Measurements from ENCODE around the gene GINS2.

Gene GINS2

GRCh38 chr16:85665929-85666328 lies 22.8 kb downstream of the GINS2 start:
- DNase-seq: no peak

- DNase-seq: no peak
Measured at GRCh38 chr16:85665373-85665740, 23.4 kb downstream of the GINS2 start.

- DNase-seq: no peak
Measured at GRCh38 chr16:85664580-85665372, 24.0 kb downstream of the GINS2 start.

GRCh38 chr16:85663891-85664321 lies 24.8 kb downstream of the GINS2 start:
- DNase-seq: no peak

GRCh38 chr16:85662976-85663830 lies 25.6 kb downstream of the GINS2 start:
- no peak for DNase-seq

GRCh38 chr16:85662482-85662812 lies 26.3 kb downstream of the GINS2 start:
- DNase-seq: no peak

GRCh38 chr16:85661740-85662481 lies 26.8 kb downstream of the GINS2 start:
- no peak for DNase-seq

- DNase-seq: no peak
Measured at GRCh38 chr16:85660843-85661739, 27.7 kb downstream of the GINS2 start.

GRCh38 chr16:85659805-85660511 lies 28.8 kb downstream of the GINS2 start:
- peak; percentile 80 for DNase-seq

- DNase-seq: no peak
Measured at GRCh38 chr16:85659336-85659735, 29.4 kb downstream of the GINS2 start.

GRCh38 chr16:85658504-85659326 lies 30.0 kb downstream of the GINS2 start:
- no peak for DNase-seq

GRCh38 chr16:85657996-85658395 lies 30.8 kb downstream of the GINS2 start:
- no peak for DNase-seq

GRCh38 chr16:85657267-85657650 lies 31.5 kb downstream of the GINS2 start:
- no peak for DNase-seq

GRCh38 chr16:85656351-85657266 lies 32.1 kb downstream of the GINS2 start:
- no peak for DNase-seq

GRCh38 chr16:85655216-85656129 lies 33.3 kb downstream of the GINS2 start:
- DNase-seq: no peak

- no peak for DNase-seq
Measured at GRCh38 chr16:85654251-85655095, 34.3 kb downstream of the GINS2 start.

- DNase-seq: no peak
Measured at GRCh38 chr16:85653290-85653891, 35.4 kb downstream of the GINS2 start.
